ENCODE measurements around the gene CEP170.
"Not testable (repeated sequence)": the region's sequence is repeated elsewhere in the genome, so short reads cannot be mapped to it uniquely, and the experiment has no call there.

The CEP170 gene

GRCh38 chr1:243173758-243174369 lies 81.2 kb downstream of the CEP170 start:
- not testable (repeated sequence) for DNase-seq (ENCODE audit: low read depth)

- DNase-seq (ENCODE audit: low read depth): not testable (repeated sequence)
Measured at GRCh38 chr1:243164911-243165310, 90.2 kb downstream of the CEP170 start.

GRCh38 chr1:243150906-243151305 lies 104.2 kb downstream of the CEP170 start:
- not testable (repeated sequence) for DNase-seq (ENCODE audit: low read depth)

- DNase-seq (ENCODE audit: low read depth): not testable (repeated sequence)
Measured at GRCh38 chr1:243149120-243149519, 106.0 kb downstream of the CEP170 start.

GRCh38 chr1:243147351-243147750 lies 107.7 kb downstream of the CEP170 start:
- DNase-seq (ENCODE audit: low read depth): not testable (repeated sequence)

- DNase-seq (ENCODE audit: low read depth): not testable (repeated sequence)
Measured at GRCh38 chr1:243140498-243140897, 114.6 kb downstream of the CEP170 start.

GRCh38 chr1:243122876-243123409 lies 132.1 kb downstream of the CEP170 start:
- DNase-seq (ENCODE audit: low read depth): not testable (repeated sequence)

- not testable (repeated sequence) for DNase-seq (ENCODE audit: low read depth)
Measured at GRCh38 chr1:243121939-243122338, 133.1 kb downstream of the CEP170 start.

- not testable (repeated sequence) for DNase-seq (ENCODE audit: low read depth)
Measured at GRCh38 chr1:243118601-243119322, 136.3 kb downstream of the CEP170 start.

GRCh38 chr1:243116187-243116586 lies 138.9 kb downstream of the CEP170 start:
- not testable (repeated sequence) for DNase-seq (ENCODE audit: low read depth)

GRCh38 chr1:243114769-243115168 lies 140.3 kb downstream of the CEP170 start:
- not testable (repeated sequence) for DNase-seq (ENCODE audit: low read depth)

- not testable (repeated sequence) for DNase-seq (ENCODE audit: low read depth)
Measured at GRCh38 chr1:243114059-243114713, 140.9 kb downstream of the CEP170 start.

- not testable (repeated sequence) for DNase-seq (ENCODE audit: low read depth)
Measured at GRCh38 chr1:243107171-243107570, 147.9 kb downstream of the CEP170 start.

- DNase-seq (ENCODE audit: low read depth): not testable (repeated sequence)
Measured at GRCh38 chr1:243105652-243106332, 149.3 kb downstream of the CEP170 start.

GRCh38 chr1:243105104-243105503 lies 150.0 kb downstream of the CEP170 start:
- not testable (repeated sequence) for DNase-seq (ENCODE audit: low read depth)

GRCh38 chr1:243104452-243104851 lies 150.6 kb downstream of the CEP170 start:
- not testable (repeated sequence) for DNase-seq (ENCODE audit: low read depth)

GRCh38 chr1:243101551-243102050 lies 153.5 kb downstream of the CEP170 start:
- DNase-seq (ENCODE audit: low read depth): peak; percentile 40

- not testable (repeated sequence) for DNase-seq (ENCODE audit: low read depth)
Measured at GRCh38 chr1:243087368-243087767, 167.7 kb downstream of the CEP170 start.

Data from activated T-helper 1 cell treated with Interleukin-2 at 50 U/mL for 16 hours (primary cell).